Hematopoietic multipotent progenitor cell treated with erythropoietin and hydrocortisone succinate and interleukin-3 and kit ligand, for 6 days (in vitro differentiated cells): ENCODE data around the gene ZBED4.

Experiments used
- DNase-seq: peaks from one replicate; pipeline ENCODE4 v3.0.0-alpha.2; 2015

The ZBED4 gene

GRCh38 chr22:49926916-49927315, 73.3 kb downstream of the ZBED4 start:
- DNase-seq: no peak

GRCh38 chr22:49927483-49928184, 74.0 kb downstream of the ZBED4 start:
- no peak for DNase-seq

DNA sequence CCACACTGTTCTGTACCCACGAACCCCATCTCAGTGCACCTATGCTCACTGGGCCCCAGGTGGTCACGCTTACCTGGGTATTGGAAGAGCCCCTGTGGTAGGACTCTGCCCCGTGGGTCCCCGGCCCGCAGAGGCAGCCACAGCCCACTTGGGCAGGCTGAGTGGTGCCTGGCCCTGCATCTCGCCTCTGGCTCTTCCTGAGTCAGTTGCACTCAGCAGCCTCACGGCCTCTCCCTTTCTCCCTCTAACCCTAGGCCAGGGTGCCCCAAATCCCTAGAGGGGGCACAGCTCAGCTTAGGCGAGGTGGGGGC, 74.5 kb downstream of the ZBED4 start:
- no peak for DNase-seq

DNA sequence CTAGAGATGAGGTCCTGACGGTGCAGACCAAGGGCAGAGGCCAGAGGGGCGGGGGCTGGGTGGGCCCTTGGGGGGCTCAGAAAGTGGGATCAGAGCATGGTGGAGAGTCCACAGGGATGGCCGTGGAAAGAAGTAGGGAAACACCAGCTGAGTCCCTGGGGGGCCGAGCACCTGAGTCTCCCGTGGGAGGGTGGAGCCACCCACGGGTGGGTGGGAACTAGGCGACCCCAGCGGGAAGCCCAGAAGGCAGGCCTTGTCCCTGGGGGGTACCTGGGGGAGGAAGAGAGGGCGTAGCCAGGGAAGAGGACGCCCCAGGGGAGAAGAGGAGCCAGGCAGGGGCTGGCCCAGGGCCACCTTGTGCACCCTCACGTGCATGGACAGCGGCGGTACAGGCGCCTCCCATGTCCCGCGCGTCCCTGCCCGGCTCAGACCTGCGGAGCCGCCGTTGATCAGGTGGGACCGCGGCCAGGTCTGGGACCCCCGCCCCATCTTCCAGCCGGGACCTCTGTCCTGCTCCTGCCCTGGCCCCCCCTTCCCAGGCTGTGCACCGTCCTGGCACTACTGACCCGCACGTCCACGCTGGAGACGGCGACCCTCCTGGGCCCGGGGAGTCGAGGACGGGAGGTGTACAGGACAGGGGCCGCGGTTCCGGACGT, 75.0 kb downstream of the ZBED4 start:
- no peak for DNase-seq

DNA sequence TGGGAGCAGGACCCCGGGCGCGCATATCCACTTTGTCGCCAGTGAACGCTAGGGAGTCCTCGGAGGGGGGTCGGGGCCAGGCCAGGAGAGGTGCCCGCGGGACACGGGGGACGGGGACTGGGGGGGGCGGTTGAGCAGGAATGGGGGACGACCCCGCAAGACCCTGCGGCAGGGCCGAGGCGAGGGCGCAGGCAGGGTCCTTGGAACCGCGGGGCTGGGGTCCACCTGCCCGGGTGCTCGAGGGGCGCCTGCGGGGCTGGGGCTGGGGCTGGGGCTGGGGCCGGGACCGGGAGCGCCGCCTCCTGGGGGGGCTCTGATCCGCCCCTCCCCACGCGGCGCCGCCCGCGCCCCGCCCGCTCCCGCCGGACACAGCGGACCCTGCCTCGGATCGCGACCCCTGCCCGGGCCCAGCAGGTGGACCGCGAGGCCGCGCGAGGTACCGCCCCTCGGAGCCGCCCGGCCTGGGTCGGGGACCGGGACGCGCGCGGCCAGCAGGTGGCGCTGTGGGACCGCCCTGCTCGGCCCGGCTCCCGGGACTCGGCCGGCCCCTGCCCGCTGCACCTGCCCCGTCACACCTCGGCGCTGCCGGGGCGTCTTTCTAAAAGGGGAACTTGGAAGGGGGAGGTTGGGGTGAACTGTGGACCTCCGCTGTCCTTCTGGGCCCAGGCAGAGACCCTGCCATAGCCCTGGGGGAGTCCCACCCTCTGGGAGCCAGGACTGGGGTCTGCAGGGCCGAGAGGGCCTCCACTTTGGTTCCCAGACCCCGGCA, 75.8 kb downstream of the ZBED4 start:
- peak; percentile 70 for DNase-seq

GRCh38 chr22:49929994-49930575, 76.4 kb downstream of the ZBED4 start:
- no peak for DNase-seq

DNA sequence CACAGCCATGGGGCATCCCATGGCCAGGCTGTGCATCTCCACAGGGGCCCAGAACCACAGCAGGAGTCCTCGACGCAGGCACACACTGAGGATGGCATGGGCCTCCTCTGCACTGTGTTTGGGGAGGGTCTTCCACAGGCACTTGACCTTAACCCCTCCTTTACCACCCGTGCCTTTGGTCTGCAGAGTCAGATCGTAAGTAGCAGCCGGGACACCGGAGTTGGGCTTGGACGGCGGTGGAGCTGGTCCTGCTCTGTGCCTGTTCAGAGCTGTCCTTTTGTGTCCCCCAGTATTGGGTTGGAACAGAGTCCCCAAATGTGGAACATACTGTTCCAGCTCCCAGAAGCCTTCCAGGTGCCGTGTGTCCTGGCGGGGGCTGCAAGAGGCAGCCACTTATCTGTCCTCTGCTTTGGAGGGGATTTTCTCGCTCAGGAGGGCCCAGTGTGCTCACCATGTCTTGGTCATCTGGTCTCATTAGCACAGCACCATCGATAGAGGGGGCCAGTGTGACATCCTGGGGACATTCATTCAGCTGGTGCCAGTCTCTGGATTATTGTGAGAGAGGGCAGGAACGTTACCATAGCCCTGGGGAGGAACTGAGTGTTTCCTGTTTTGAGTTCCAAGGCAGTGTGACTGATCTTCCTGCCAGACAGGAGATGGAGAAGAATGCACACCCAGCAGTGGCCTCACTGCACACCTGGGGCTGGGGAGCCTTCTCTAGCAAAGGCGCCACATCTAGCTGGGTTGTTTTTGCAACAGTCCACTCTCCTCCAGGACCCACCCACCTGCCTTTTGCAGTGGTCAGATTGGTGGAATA, 77.2 kb downstream of the ZBED4 start:
- DNase-seq: peak; percentile 89

DNA sequence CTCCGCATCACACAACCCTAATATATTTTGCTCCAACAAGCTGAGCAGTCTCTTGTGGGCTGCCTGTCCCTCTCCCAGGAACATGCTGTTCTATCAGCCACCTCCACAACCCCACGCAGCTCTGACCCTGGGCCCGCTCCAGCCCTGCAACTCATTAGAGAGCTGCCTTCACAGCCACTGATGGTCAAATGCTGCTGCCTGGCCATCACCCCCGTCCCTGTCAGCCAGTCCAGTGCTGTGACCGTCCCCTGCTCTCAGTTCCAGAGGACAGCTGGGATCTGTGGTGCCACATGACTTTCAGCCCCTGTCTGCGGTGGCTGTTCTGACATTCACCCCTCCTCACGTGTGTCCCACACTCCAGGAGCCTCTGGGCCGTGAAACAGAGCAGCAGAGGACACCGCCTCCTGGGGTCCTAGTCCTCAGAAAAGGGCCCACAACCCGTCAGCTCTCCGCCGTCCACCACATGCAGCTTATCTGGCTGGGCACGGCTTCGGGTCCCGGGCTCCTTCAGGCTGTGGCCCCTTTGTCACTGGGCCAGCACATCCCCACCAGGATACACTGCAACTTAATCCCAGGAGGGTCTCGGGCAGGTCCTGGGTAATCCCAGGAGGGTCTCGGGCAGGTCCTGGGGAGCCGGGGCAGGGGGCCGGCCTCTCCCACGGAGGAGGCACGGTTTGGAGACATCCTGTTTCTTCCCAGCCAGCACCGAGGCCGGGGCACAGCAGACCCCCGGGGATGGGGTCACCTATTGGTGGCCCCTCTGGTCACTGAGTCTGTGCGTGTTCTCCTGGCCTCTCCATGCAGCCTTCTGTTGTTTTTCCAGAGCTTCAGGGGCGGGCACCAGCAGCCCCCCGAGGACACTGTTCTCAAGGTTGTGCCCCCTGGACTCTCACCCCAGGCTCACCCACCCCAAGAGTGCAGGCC, 79.9 kb downstream of the ZBED4 start:
- no peak for DNase-seq

DNA sequence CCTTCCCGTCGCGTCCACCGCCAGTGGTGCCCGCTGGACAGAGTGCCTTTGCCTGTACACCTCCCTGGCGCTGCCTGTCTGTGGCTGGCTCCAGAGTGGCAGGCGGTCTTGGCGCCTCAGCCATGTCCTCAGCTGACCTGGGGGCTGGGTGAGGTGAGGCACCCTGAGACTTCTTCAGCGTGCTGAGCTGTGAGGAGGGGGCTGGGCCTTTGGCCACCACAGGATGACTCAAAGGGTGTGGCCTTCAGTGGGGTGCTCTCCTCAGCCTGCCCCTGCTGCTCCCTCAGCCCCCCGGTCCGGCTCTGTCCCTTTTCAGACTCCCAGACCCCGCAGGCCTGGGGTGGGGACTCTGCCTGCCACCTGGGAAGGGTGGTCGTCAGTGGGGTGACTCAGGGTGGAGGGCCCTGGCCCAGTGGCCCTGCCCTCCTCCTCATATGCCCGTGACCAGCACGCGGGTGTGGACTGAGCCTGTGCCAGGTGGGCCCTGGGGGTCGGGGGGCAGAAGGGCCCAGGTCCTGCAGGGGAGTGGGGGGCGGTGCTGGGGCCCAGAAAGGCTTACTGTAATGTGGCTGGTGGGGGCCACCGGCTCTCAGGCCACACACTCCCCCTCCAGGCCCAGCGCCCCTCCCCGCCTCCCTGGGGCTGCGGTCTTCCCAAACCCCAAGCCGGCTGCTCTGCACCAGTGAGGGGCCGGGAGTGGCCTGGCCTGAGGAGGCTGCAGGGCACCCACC, 80.7 kb downstream of the ZBED4 start:
- DNase-seq: peak; percentile 63

DNA sequence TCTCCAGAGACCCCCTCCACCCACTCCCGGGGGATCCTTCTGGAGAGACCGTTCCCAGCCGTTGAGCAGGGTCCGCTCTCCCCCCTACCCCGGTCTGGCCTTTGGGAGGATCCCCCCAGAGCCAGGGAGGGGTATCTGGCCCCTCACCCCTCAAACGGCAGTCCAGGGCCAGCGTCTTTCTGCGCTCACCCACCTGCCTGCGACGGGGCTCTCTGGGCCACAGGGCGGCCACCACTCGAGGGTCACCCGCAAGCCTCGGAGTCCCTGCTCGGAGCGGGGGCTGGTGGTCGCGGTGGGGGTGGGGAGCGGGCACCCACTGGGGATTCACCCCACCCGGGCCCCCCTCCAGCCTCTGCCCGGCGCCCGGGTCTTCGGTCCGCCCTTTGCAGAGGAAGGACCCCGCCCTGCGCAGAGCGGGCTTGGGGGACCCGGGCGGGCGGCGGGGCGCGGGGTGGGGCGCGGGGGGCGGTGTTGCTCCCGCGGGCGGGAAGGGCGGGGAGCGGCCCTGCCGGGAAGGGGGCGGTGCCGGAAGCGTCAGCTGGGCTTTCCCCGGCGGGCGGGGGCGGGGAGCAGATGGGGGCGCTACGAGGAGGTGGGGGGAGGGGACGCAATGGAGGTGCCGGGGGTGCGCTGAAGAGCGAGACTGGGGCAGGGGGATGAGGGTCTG, 81.4 kb downstream of the ZBED4 start:
- DNase-seq: peak; percentile 81

DNA sequence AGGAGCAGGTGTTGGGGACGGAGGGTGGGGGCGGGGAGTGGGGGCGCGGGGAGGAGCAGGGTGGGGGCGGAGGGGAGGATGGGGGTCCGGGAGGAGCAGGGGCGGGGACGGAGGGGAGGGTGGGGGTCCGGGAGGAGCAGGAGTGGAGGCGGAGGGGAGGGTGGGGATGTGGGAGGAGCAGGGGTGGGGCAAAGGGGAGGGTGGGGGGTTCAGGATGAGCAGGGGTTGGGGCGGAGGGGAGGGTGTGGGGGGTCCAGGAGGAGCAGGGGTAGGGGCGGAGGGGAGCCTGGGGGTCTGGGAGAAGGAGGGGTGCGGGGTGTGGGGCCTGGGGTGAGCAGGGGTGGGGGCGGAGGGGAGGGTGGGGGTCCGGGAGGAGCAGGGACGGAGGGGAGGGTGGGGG, 81.9 kb downstream of the ZBED4 start:
- DNase-seq: no peak

- DNase-seq: peak; percentile 76
These were observed 82.7 kb downstream of the ZBED4 start for GRCh38 chr22:49936018-49936972.

DNA sequence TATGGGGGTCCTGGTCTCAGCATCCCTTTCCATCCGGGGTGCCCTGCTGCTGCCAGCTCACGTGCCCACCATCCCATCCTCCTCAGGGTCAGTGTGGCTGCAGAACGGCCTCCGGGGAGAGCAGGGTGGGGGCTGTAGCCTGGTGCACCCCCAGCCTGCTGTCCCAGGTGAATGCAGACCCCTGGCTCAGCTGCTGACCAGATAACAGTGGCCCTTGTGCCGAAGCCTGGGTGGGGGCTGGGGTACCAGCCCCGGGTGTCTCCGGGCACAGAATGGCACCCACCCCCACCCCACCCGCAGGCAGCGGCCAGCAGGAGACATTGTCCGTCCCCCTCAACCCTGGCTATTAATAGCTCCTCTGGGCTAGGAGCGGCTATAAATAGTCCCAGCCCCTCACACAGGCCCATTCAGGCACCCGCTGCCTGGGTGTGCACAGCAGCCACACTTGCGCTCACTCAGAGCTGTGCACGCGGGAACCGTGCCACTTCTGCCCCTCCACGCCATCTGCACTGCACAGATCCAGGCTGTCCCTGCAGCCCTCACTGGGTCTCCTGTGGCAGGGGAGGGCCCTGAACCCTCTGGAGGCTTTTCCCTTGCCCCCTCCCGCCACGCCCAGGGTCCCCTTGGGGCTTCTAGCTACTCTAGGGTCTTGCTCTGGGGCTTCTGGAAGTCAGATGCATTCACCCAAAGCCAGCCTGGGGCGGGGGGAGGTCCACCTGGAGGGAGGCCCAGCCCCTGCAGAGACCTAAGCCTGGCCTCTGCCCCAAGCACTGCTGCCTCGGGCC, 83.5 kb downstream of the ZBED4 start:
- DNase-seq: no peak

DNA sequence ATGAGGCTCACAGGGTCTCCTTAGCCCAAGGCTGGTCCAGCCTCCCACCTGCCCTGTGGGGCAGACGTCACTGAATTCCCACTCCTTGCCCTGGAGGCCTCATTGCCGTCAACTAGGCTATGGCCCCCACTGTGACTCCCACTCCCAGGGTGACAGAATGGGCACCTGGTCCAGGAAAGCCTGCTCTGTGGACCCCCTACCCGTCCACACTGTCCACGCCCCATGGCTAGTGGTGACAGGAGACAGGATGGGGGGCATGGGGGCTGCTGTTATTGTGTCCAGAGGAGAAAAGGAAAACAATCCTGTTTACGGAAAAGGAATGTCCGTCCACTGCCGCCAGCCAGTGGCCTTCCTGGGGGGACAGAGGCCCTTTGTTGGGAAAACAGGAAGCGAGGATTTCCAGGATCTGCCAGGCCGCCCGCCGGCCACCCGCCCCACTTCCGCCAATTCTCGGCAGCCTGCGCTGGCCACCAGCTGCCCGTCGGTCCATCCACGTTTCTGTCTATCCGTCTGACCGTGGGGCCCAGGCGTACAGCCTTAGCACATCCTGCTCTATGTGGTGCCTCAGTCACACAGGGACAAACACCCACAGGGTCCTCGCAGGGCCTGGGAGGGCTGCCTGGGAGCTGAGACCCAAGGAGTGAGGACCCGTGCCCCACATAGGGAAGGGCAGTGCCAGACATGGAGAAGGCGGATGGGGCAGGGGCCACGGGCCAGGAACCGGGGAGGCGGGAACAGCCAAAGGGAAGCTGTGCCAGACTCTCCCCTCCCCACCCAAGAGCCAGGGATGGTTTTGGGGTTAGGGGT, 84.3 kb downstream of the ZBED4 start:
- no peak for DNase-seq

DNA sequence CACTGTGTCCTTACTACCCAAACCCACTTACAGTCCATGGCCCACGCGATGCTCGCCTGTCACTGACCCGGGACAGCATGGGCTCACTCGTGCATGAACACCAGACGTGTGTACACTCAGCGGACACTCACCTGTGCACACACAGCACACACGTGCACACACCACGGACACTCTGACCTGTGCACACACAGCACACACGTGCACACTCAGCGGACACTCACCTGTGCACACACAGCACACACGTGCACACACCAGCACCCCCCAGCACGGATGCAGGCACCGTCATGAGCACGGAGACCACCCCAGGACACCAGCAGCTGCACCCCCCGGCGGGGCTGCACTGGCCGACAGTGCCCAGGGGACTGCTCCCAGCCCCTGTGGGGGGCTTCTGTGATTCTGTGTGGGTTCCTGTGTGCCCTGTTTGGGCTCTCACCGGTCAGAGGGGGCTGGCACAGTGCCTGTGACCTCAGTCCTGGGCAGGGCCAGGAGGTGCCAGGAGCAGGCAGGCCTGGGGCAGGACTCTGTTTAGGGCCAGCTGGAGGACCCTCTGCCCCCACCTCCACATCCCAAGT, 85.0 kb downstream of the ZBED4 start:
- DNase-seq: no peak
